GM12865 (cell line): Measurements from ENCODE around the gene CNOT6L.

Source experiments
- DNase-seq: peaks from one replicate; pipeline ENCODE4 v3.0.0; 2010; ENCODE audit warnings: low read depth
- H3K4me3 ChIP-seq: 2 replicates; pipeline ENCODE4 v1.5.1; 2011; ENCODE audit warnings: mild to moderate bottlenecking, low read depth, low read length, control low read depth
- TF ChIP-seq, protein P1 (sequence below): IDR thresholded peaks from 2 replicates; pipeline ENCODE4 v1.5.1; 2011; ENCODE audit warnings: low read length, control low read depth, low read depth, inconsistent platforms; ENCODE audit not compliant: insufficient read depth; ENCODE audit errors: missing control alignments

The CNOT6L gene

DNA sequence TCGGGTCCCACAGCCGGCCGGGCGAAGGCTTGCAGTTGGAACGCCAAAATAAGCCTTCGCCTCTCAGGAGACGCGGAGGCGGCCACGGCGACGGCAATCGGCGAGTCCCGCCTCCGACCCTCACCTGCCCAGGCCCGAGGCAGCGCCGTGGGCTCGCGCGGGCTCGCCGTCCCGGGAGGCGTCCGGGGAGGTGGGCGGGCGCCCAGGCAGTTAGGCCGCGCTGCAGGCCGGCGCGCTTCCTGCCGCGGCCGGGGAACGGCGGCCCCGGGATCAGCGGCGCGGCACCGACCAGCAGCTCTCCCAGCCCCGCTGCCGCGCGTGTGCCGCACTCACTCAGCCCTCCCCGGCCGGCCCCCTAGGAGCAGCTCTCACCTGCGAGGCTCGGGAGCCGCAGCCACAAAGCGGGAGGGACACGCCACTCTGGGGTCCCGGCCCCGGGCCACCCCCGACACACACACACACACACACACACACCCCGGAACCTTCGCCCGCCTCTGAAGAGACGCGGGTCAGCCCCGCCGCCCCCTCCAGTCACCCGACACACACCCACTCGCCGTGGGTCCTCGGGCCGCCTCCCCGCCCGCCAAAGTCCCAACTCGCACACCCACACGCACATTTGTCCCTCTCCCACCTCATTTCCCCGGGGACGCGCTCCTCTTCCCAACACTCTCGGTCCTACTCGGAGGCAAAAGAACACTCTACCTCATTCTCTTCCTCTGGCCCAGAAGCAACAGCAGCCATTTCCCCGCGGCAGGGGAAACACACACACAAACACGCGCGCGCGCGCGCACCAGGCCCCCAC is at the start of gene CNOT6L:
CNOT6L (minus strand) TSS at position 767 of the 802 bp plus-strand sequence; CDS start at position 707, 60 bp downstream.
- peak within 1 kb of the TSS; percentile 88 for H3K4me3 ChIP-seq
- TF ChIP-seq, protein P1, sequence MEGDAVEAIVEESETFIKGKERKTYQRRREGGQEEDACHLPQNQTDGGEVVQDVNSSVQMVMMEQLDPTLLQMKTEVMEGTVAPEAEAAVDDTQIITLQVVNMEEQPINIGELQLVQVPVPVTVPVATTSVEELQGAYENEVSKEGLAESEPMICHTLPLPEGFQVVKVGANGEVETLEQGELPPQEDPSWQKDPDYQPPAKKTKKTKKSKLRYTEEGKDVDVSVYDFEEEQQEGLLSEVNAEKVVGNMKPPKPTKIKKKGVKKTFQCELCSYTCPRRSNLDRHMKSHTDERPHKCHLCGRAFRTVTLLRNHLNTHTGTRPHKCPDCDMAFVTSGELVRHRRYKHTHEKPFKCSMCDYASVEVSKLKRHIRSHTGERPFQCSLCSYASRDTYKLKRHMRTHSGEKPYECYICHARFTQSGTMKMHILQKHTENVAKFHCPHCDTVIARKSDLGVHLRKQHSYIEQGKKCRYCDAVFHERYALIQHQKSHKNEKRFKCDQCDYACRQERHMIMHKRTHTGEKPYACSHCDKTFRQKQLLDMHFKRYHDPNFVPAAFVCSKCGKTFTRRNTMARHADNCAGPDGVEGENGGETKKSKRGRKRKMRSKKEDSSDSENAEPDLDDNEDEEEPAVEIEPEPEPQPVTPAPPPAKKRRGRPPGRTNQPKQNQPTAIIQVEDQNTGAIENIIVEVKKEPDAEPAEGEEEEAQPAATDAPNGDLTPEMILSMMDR, result no peak
- DNase-seq, result peak; percentile 79

DNA sequence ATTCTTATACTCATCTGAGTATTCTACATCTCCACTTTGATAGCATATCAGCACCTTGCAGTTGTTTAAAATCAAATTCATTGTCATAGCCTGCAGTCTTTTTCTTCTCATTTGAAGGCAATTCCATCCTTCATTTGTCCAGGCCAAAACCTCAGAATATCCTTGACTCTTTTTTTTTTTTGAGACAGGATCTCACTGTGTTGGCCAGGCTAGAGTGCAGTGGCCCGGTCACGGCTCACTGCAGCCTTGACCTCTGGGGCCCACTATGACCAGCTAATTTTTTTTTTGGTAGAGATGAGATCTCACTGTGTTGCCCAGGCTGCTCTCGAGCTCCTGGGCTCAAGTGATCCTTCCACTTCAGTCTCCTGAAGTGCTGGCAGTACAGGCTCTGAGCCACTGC is 46.1 kb upstream of the CNOT6L start:
- no peak for DNase-seq
- TF ChIP-seq, protein P1, result no peak
- H3K4me3 ChIP-seq, result no peak overlapping the region

DNA sequence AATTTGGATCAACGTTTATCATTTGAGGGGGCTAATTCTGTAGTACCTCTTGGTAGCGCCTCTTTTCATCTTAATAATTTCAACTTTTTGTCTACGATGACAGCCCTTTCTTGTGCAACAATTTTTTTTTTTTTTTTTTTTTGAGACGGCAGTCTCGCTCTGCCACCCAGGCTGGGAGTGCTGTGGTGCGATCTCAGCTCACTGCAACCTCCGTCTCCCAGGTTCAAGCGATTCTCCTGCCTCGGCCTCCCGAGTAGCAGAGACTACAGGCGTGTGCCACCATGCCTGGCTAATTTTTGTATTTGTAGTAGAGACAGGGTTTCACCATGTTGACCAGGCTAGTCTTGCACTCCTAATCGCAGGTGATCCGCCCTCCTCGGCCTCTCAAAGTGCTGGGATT is 44.2 kb upstream of the CNOT6L start:
- peak; percentile 24 for DNase-seq
- H3K4me3 ChIP-seq, result peak overlapping the region; percentile 98

DNA sequence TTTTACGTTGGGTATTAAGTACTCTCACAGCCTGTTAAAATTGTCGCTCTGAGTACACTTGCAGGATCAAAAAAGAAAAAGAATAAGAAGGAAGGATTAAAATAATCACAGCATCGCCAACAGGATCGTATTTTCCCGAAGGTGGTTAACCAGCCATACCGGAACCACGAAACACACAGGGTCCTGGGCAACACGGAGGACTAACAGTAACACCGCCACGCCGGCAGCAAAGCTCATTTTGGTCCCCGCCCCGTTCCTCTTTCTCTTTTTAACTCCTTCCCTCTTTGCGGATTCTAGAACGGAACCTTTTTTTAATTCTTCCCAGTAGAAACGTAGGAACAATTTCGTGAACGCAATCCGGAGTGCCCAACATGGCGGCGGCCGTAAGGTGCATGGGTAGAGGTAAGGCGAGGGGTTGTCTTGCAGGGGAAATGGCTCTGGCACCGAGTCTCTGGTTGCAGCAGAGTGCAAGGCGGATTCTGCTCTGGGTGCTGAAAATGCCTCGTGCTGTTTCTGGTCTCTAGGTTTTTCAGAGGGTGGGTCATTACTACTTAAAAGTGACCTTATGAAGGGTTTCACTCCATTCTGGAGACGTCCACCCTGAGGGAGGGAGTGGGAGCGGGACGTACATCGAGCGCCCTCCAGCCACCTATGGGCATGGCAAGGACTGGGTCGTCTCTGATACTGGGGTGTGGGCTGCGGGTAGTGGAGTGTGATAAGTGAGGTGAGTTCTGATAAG is 43.5 kb upstream of the CNOT6L start, which contains the start of gene MRPL1:
MRPL1 (plus strand) TSS at position 353 of the 739 bp plus-strand sequence; CDS start at position 372, 19 bp downstream.
- DNase-seq, result peak; percentile 96
- H3K4me3 ChIP-seq, result peak within 1 kb of the TSS; percentile 98
- TF ChIP-seq, protein P1, result no peak

DNA sequence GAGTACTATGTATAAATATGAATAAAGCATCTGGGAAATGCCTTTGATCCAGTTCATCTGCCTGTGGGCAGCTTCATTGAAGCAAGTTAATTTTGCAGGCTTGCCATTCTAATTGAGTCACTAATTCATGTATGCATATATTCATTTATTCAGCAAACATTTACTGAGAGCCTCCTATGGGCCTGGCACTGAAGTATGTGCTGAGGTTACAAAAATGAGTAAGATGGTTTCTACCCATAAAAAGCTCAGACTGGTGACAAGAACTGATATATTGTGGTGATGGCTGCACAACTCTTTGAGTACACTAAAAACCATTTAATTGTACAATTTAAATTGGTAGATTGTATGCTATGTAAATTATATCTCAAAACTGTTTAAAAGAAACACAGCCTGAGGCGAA is 42.3 kb upstream of the CNOT6L start:
- TF ChIP-seq, protein P1, result no peak
- peak; percentile 59 for DNase-seq
- H3K4me3 ChIP-seq, result peak overlapping the region; percentile 98

DNA sequence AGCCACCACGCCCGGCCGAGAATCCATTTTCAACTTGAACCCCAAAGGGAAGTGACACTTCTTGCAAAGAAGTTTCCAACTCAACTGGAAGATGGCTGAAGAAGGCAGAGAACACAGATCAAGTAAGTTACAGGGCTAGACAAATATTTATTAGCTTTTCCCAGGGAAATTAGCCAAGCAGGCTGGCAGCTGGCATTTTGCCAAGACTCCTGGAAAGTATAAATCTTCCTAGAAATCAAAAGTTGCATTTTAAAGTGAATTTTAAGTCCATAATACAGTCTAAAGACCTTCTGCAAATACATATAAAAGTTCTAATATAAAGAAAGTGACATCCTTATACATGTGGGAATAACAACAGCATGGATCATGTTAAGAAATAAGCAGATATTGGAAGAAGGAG is 40.1 kb upstream of the CNOT6L start:
- TF ChIP-seq, protein P1, result no peak
- DNase-seq, result no peak
- no peak overlapping the region for H3K4me3 ChIP-seq

DNA sequence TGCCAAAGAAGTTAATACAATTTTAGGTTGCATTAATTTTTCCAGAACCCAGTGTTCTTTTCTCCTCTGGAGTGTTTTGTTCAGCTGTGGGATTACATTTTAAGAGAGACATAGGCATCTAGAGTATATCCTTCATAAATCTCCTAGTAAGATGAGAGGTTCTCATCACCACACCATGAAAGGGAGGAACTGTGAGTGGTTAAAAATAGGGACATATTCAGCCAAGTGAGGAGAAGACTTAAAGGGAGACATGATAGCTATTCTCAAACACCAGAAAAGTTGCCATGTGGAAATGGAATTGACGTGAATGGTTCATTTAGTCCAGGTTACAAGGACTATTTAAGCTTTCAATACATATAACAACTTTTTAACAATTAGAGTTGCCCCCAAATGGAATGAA is 37.0 kb upstream of the CNOT6L start:
- TF ChIP-seq, protein P1, result no peak
- no peak for DNase-seq

More for the DNA sequence above, 37.0 kb upstream of the CNOT6L start:
- no peak overlapping the region for H3K4me3 ChIP-seq
